ENCODE measurements around the gene SPATA1.
A peak's percentile ranks its signal among the peaks of the same experiment; 100 is the strongest.
"Not testable (repeated sequence)": the region's sequence is repeated elsewhere in the genome, so short reads cannot be mapped to it uniquely, and the experiment has no call there.

Gene SPATA1

DNA sequence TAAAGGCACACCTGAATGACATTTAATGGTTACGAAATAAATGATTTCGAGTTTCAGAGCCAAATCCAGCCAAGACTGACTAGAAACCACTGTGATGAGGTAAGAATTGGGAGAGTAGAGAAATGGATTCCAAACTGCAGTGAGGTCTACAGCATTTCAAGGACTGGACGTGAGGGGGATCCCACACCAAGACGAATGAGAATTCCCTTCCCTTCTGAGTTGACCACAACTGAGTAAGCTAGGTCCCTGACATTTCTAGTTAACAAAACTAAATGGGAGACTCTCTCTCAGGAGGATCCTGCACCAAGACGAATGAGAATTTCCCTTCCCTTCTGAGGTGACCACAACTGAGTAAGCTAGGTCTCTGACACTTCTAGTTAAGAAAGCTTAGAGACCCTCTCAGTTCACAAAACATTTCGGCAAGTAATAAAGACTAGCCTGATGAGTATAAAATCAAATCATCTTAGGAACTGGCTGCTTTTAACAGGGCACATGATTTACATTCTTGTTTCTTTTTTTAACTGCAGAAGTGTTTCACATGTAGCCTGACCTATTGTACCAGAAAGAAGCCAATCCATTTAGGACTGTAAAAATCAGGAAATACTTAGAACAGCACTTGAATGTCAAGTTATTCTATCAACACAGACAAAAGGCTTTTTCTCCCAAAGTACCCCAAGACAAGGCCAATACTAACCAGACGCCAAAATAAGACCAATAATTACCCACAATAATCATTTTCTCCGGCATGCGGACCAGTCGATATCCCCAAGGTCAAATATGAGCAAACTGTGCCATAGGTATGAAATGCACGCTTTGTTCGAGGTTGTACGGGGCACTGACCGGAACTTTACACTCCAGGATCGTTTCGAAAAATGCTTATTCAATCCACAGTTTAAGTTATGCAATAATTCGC, 1.4 kb upstream of the SPATA1 start:
- no peak for ATAC-seq
- peak overlapping the region; percentile 92 for H3K4me3 Mint-ChIP-seq
- peaks cover 40% of the 10 kb centered on the region for H3K4me1 Mint-ChIP-seq
- no peaks in the 10 kb centered on the region for H3K9me3 Mint-ChIP-seq
- peaks cover 9% of the 10 kb centered on the region for H3K36me3 Mint-ChIP-seq
- no peaks in the 10 kb centered on the region for H3K27me3 Mint-ChIP-seq
- peak overlapping the region; percentile 93 for H3K27ac Mint-ChIP-seq

DNA sequence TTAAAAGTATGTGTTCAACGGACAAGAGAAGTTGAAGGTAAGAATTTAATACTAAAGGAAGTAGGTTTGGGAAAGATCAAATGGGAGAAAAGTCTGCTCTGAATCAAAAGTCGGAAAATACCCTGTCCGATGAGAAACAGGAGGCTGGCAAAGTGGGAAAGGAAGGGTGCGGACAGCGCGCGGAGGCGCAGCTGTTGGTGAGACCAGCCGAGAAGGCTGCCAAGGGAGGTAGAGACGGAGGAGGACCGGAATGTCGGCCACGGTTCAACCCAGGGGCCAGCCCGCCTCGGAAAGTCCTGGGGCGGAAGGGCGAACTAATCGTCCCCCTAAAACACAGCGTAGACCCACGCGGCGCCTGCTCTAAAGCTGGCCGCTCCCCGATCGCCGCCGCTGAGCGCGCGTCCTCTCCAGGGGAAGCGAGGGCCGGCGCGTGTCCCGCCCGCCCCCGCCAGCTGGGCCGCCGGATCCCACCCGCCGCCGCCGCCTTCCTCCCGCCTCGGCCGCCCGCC, 639 bp upstream of the SPATA1 start:
- Mint-ChIP-seq H3K4me3 (peak overlapping the region; percentile 92), H3K27me3 (no peaks in the 10 kb centered on the region), H3K9me3 (no peaks in the 10 kb centered on the region), H3K27ac (peak overlapping the region; percentile 93), H3K36me3 (peaks cover 9% of the 10 kb centered on the region), H3K4me1 (peaks cover 37% of the 10 kb centered on the region)
- ATAC-seq: peak; percentile 74

DNA sequence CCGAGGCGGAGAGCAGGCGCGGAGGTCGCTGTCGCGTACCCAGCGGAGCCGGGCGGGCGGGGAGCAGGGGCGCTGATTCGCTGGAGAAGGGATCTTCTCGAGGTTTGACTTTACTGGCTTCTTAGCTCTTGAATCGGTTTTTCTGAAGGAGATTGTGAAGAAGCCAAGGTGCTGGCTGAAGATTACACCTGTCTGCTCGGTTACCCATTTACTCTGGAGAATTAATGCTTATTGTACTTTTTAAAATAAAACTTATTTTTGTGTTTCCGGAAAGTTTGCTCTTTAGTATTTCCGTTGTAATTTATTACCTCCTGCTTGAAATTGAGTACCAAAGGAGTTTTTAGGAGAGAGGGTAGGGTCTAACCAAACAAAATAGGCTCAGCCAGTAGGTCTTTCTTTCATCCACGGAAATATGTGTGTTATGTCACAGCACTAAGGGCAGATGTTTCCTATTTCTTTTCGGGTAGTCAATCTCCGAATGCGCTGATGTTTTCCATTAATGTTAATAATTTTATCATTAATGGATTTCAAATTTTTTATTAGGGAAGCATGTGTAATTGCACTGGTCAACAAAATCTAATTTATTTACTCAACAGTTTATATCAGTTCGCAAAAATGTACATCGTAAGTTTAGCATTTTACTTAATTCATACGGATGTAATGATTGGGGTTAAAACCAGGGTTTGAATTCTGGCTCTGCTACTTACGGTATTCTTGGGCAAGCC, 705 bp downstream of the SPATA1 start:
- peak overlapping the region; percentile 92 for H3K4me3 Mint-ChIP-seq
- H3K27me3 Mint-ChIP-seq: no peaks in the 10 kb centered on the region
- peaks cover 24% of the 10 kb centered on the region for H3K4me1 Mint-ChIP-seq
- ATAC-seq: no peak
- H3K9me3 Mint-ChIP-seq: no peaks in the 10 kb centered on the region
- no peaks in the 10 kb centered on the region for H3K36me3 Mint-ChIP-seq
- H3K27ac Mint-ChIP-seq: peak overlapping the region; percentile 93

DNA sequence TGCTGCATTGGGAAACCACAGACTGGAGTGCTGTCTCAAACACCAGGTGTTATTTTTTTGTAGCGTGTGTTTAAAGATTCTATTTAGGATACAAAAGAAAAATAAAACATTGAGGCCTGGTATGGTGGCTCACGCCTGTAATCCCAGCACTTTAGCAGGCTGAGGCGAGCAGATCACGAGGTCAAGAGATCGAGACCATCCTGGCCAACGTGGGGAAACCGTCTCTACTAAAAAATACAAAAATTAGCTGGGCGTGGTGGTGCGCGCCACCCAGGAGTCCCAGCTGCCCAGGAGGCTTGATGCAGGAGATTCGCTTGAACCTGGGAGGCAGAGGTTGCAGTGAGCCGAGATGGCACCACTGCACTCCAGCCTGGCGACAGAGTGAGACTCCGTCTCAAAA, 1.7 kb downstream of the SPATA1 start:
- H3K4me1 Mint-ChIP-seq: peaks cover 23% of the 10 kb centered on the region
- not testable (repeated sequence) for H3K4me3 Mint-ChIP-seq, ATAC-seq, H3K27me3 Mint-ChIP-seq, H3K27ac Mint-ChIP-seq, H3K9me3 Mint-ChIP-seq, H3K36me3 Mint-ChIP-seq

DNA sequence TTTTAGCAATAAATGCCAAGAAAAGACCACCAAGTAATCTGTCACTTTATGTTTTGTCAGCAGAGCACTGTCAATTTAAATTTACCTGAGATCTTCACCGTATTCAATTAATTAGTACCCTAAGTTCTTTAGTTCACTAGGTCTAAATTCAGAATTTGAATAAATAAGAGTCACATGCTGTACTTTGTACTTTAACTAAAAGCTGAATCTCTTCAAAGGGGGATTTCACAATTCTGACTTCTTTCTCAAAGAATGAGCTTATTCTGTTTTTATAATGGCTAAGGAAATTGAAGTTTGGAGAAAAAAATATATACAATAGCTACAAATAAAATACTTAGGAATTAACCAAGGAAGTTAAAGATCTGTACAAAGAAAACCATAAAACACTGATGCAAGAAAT, 2.3 kb downstream of the SPATA1 start:
- ATAC-seq: no peak
- no peaks in the 10 kb centered on the region for H3K27me3 Mint-ChIP-seq
- H3K4me3 Mint-ChIP-seq: no peak overlapping the region
- no peak overlapping the region for H3K27ac Mint-ChIP-seq
- H3K36me3 Mint-ChIP-seq: no peaks in the 10 kb centered on the region
- no peaks in the 10 kb centered on the region for H3K9me3 Mint-ChIP-seq
- peaks cover 18% of the 10 kb centered on the region for H3K4me1 Mint-ChIP-seq

DNA sequence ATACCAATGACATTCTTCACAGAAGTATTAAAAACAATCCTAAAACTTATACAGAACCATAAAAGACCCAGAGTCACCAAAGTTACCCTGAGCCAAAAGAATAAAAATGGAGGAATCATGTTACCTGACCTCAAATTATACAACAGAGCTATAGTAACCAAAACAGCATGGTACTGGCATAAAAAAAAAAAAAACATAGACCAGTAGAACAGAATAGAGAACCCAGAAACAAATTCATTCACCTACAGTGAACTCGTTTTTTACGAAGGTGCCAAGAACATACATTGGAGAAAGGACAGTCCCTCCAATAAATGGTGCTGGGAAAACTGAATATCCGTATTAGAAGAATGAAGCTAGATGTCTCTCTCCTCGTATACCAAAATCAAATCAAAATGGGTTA, 2.8 kb downstream of the SPATA1 start:
- no peak overlapping the region for H3K27ac Mint-ChIP-seq

DNA sequence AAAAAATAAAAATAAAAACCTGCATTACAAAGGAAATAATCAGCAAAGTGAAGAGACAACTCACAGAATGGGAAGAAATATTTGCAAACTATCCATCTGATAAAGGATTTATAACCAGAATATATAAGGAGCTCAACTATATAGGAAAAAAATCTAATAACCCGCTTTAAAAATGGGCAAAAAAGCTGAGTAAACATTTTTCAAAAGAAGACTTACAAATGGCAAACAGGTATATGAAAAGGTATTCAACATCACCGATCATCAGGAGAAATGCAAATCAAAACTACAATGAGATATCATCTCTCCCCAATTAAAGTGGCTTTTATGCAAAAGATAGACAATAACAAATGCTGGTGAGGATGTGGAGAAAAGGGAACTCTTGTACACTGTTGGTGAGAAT, 4.0 kb downstream of the SPATA1 start:
- Mint-ChIP-seq H3K27ac (no peak overlapping the region), H3K27me3 (no peaks in the 10 kb centered on the region), H3K36me3 (no peaks in the 10 kb centered on the region), H3K4me3 (no peak overlapping the region), H3K9me3 (no peaks in the 10 kb centered on the region), H3K4me1 (peaks cover 2% of the 10 kb centered on the region)
- no peak for ATAC-seq

More for the DNA sequence above, 2.8 kb downstream of the SPATA1 start:
- Mint-ChIP-seq H3K27me3 (no peaks in the 10 kb centered on the region), H3K4me3 (no peak overlapping the region), H3K9me3 (no peaks in the 10 kb centered on the region), H3K4me1 (peaks cover 13% of the 10 kb centered on the region), H3K36me3 (no peaks in the 10 kb centered on the region)
- no peak for ATAC-seq

DNA sequence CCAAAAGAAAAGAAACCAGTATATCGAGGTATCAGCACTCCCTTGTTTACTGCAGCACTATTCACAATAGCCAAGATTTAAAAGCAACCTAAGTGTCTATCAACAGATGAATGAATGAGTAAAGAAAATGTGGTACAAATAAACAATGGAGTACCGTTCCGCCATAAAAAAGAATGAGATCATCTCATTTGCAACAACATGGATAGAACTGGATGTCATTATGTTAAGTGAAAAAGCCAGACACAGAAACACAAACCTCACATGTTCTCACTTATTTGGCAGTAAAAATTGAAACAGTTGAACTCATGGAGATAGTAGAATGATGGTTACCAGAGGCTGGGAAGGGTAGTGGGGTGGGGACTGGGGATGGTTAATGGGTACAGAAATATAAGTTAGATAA, 4.5 kb downstream of the SPATA1 start:
- Mint-ChIP-seq H3K9me3 (no peaks in the 10 kb centered on the region), H3K4me1 (no peaks in the 10 kb centered on the region), H3K36me3 (no peaks in the 10 kb centered on the region), H3K27me3 (no peaks in the 10 kb centered on the region), H3K27ac (no peak overlapping the region), H3K4me3 (no peak overlapping the region)
- no peak for ATAC-seq

DNA sequence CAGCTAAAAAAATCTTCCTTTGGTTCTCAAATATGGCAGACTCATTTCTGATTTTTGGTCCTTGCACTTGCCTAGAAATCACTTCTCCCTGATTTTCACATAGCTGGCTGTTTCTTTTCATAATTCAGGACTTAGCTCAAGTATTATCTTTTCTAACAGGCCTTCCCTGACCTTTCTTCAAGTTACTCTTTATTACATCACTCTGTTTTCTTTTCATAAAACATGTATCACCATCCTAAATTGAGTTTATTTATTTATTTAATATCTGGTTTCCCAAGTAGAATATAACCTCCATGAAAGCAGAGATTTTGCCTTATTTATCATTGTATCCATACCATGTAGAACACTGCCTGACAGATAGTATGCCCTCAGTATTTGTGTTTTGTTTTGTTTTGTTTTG, 18.4 kb downstream of the SPATA1 start:
- Mint-ChIP-seq H3K27ac (no peak overlapping the region), H3K27me3 (no peaks in the 10 kb centered on the region), H3K4me3 (no peak overlapping the region), H3K36me3 (peaks cover 25% of the 10 kb centered on the region), H3K4me1 (no peaks in the 10 kb centered on the region), H3K9me3 (peaks cover 3% of the 10 kb centered on the region)
- ATAC-seq: no peak

DNA sequence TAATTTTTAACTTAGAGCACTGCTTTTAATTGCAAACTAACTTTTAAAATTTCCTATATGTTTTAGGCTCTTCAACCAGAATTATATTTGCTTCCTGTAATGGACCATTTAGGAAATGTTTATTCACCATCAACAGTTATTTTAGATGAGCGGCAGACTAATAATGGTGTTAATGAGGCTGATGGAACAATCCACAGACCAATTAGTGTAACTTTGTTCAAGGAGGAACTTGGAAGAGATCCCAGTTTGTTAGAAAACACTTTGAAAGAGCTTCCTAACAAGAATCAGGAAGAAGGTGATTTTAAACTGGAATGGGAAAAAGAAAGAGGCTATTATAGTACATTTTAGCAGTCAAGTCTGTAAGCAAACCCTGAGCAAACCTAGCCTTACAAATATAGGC, 19.6 kb downstream of the SPATA1 start:
- Mint-ChIP-seq H3K4me1 (no peaks in the 10 kb centered on the region), H3K9me3 (peaks cover 3% of the 10 kb centered on the region), H3K4me3 (no peak overlapping the region), H3K36me3 (peaks cover 29% of the 10 kb centered on the region), H3K27me3 (no peaks in the 10 kb centered on the region), H3K27ac (no peak overlapping the region)
- ATAC-seq: no peak

DNA sequence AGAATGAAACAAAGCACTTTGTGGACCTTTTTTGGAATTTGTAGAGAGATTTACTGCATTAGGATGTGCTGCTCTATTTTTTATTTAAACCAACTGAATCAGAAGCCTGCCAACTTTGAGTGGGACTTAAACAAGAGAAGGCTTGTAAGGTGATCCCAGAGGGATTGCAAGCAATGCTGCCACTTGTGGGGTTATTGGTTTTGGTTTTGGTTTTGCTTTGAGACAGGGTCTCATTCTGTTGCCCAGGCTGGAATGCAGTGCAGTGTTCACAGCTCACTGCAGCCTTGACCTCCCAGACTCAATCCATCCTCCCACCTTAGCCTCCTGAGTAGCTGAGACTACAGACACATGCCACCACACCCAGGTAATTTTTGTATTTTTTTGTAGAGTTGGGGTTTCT, 32.4 kb downstream of the SPATA1 start:
- Mint-ChIP-seq H3K4me3 (no peak overlapping the region), H3K27ac (no peak overlapping the region), H3K27me3 (no peaks in the 10 kb centered on the region), H3K4me1 (peaks cover 6% of the 10 kb centered on the region), H3K36me3 (peaks cover 47% of the 10 kb centered on the region), H3K9me3 (no peaks in the 10 kb centered on the region)
- ATAC-seq: no peak

DNA sequence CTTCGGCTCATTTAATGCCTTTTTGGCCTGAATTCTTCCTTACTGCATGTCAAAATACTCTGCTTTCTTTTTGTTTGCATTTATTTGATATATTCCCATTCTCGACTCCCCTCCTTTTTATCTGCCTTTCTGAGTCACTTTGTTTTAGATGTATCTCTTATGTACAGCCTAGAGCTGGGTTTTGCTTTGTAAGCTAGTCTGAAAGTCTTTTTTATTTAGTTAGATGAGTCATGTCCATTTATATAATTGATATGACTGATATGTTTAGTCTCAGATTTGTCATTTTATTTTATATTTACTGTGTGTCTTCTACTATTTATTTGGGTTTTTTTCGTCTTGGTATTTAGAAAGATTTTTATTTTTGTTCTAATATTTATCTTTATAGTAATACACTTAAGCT, 33.8 kb downstream of the SPATA1 start:
- Mint-ChIP-seq H3K27me3 (no peaks in the 10 kb centered on the region), H3K9me3 (no peaks in the 10 kb centered on the region), H3K4me3 (no peak overlapping the region), H3K27ac (no peak overlapping the region), H3K36me3 (peaks cover 51% of the 10 kb centered on the region), H3K4me1 (peaks cover 6% of the 10 kb centered on the region)
- no peak for ATAC-seq

DNA sequence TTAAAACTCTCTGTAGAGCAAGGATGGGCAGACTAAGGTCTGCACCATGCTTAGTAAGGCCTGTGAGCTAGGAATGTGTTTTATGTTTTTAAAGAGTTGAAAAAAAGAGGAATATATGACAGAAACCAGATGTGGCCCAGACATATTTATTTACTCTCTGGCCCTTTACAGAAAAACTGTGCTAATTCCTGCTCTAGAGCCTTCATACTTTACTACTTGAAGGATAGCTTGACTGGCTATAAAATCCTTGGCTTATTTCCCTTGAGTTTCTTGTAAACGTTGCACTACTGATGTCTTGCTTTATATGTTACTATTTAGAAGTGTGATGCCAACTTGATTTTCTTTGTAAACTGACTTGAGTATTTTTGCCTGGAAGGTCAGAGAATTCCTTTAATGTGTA, 34.6 kb downstream of the SPATA1 start:
- Mint-ChIP-seq H3K9me3 (no peaks in the 10 kb centered on the region), H3K27me3 (no peaks in the 10 kb centered on the region), H3K4me1 (peaks cover 6% of the 10 kb centered on the region), H3K4me3 (no peak overlapping the region), H3K27ac (no peak overlapping the region), H3K36me3 (peaks cover 48% of the 10 kb centered on the region)
- ATAC-seq: no peak

DNA sequence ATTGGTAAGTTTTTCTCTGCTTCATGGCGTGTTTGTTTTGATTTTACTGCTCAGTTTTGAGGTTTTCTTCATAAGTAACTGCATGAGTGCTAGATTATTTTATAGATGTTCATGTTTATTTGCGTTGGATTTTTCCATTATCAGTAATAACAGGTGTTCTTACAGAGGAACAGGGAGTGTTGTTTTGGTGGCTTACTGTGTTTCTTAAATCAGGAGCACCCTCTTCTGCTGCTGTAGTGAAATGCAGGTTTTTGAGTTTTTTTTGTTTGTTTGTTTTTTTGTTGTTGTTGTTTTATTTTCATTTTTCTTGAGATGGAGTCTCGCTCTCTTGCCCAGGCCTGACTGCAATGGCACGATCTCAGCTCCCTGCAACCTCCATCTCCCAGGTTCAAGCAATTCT, 35.5 kb downstream of the SPATA1 start:
- no peak for ATAC-seq
- no peak overlapping the region for H3K4me3 Mint-ChIP-seq
- H3K27me3 Mint-ChIP-seq: no peaks in the 10 kb centered on the region
- no peak overlapping the region for H3K27ac Mint-ChIP-seq
- peaks cover 52% of the 10 kb centered on the region for H3K36me3 Mint-ChIP-seq
- H3K9me3 Mint-ChIP-seq: no peaks in the 10 kb centered on the region
- H3K4me1 Mint-ChIP-seq: peaks cover 6% of the 10 kb centered on the region

DNA sequence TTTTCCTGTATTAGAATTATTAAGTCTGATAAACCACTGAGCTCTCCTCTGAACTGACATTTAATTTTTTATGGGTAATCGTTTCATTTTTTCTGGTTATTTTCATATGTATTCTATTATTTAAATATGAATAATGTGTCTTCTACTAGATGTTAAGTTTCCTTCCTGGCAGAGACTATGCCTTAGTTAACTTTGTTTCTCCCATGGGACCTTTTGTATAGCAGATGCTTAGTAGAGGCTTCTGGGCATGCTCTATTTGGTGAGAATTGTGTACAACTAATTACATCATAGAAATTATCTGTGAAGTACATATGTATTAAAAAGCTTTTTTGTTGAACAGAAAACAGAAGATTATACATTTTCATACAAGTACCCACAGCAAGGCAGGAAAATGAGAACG, 44.6 kb downstream of the SPATA1 start:
- Mint-ChIP-seq H3K9me3 (no peaks in the 10 kb centered on the region), H3K27me3 (no peaks in the 10 kb centered on the region), H3K27ac (no peak overlapping the region), H3K4me3 (no peak overlapping the region), H3K36me3 (peaks cover 19% of the 10 kb centered on the region), H3K4me1 (no peaks in the 10 kb centered on the region)
- no peak for ATAC-seq

DNA sequence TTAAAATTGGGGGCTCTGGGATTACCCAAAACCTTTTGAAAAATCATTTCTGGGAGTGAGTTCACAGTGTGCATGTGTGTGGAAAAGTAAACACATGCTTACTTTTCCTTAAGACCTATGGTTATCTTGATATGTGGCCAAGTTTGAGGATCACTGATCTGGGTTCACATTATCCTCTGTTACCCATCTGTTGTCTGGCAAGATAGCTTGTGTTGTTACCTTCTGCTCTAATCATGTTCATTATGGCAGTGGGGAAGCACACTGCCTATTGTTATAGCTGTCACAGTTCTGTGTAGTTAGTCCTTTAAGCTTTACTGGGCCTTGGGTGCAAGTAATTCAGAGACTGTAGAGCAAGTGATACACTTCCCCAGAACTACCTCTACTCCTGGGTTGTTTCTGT, 63.0 kb downstream of the SPATA1 start:
- Mint-ChIP-seq H3K27me3 (no peaks in the 10 kb centered on the region), H3K27ac (no peak overlapping the region), H3K9me3 (no peaks in the 10 kb centered on the region), H3K4me1 (peaks cover 43% of the 10 kb centered on the region), H3K4me3 (no peak overlapping the region), H3K36me3 (peaks cover 39% of the 10 kb centered on the region)
- no peak for ATAC-seq
